DND-41 (cell line): ENCODE results near the gene ATP13A3.

Experiments used
- ATAC-seq: fragments of 200-7000 bp; cut with Tn5 transposase; 3 replicates; pipeline ENCODE4 v1.9.1; 2021; ENCODE audit warnings: low read depth; ENCODE audit not compliant: insufficient read depth
- DNase-seq: peaks from one replicate; pipeline ENCODE4 v3.0.0-alpha.2; 2020
- H2AFZ ChIP-seq: 2 replicates; pipeline ENCODE4 v1.6.0; 2012; ENCODE audit warnings: low read depth, low read length
- H3K27ac ChIP-seq: 2 replicates; pipeline ENCODE4 v1.5.1; 2012; ENCODE audit warnings: low read length, inconsistent platforms
- H3K27me3 ChIP-seq: fragments of 200-600 bp; sonication (generic); 2 replicates; pipeline ENCODE4 v1.6.0; 2012; ENCODE audit warnings: low read length, mild to moderate bottlenecking, inconsistent platforms; ENCODE audit not compliant: insufficient read depth, poor library complexity
- H3K36me3 ChIP-seq: 2 replicates; pipeline ENCODE4 v1.5.1; 2012; ENCODE audit warnings: low read length, inconsistent platforms; ENCODE audit not compliant: insufficient read depth
- H3K4me1 ChIP-seq: 2 replicates; pipeline ENCODE4 v1.5.1; 2012; ENCODE audit warnings: mild to moderate bottlenecking, low read length; ENCODE audit not compliant: insufficient read depth
- H3K4me2 ChIP-seq: 2 replicates; pipeline ENCODE4 v1.6.0; 2012; ENCODE audit warnings: mild to moderate bottlenecking, moderate library complexity, low read length, inconsistent platforms; ENCODE audit not compliant: insufficient read depth
- H3K4me3 ChIP-seq, 2 experiments: fragments of 200-600 bp in 1 of 2; shearing (Covaris generic) in 1 of 2; 2 replicates each; pipeline ENCODE4 v1.5.1; 2012 to 2016; ENCODE audit warnings: inconsistent platforms in 2 of 2, low read length in 2 of 2, mild to moderate bottlenecking in 2 of 2, low read depth in 1 of 2, moderate library complexity in 1 of 2
- H3K79me2 ChIP-seq: 2 replicates; pipeline ENCODE4 v1.6.0; 2012; ENCODE audit warnings: low read length, inconsistent platforms; ENCODE audit not compliant: insufficient read depth
- H3K9ac ChIP-seq: 2 replicates; pipeline ENCODE4 v1.6.0; 2012; ENCODE audit warnings: low read depth, mild to moderate bottlenecking, inconsistent platforms, low read length, moderate library complexity
- H3K9me3 ChIP-seq: 2 replicates; pipeline ENCODE4 v1.5.1; 2012; ENCODE audit warnings: low read length, moderate library complexity, mild to moderate bottlenecking, inconsistent platforms; ENCODE audit not compliant: insufficient read depth, severe bottlenecking
- H4K20me1 ChIP-seq: 2 replicates; pipeline ENCODE4 v1.6.0; 2012; ENCODE audit warnings: low read length; ENCODE audit not compliant: insufficient read depth
- EZH2 ChIP-seq: IDR thresholded peaks from 3 replicates; pipeline ENCODE4 v1.6.1; 2012; ENCODE audit warnings: borderline replicate concordance, low read depth, mild to moderate bottlenecking, moderate library complexity, low read length, inconsistent platforms; ENCODE audit not compliant: severe bottlenecking
- TF ChIP-seq, protein P1 (sequence below): IDR thresholded peaks from 2 replicates; pipeline ENCODE4 v1.5.1; 2012; ENCODE audit warnings: borderline replicate concordance, low read length, moderate library complexity, mild to moderate bottlenecking; ENCODE audit not compliant: poor library complexity, severe bottlenecking; ENCODE audit errors: extremely low read depth

The ATP13A3 gene

DNA sequence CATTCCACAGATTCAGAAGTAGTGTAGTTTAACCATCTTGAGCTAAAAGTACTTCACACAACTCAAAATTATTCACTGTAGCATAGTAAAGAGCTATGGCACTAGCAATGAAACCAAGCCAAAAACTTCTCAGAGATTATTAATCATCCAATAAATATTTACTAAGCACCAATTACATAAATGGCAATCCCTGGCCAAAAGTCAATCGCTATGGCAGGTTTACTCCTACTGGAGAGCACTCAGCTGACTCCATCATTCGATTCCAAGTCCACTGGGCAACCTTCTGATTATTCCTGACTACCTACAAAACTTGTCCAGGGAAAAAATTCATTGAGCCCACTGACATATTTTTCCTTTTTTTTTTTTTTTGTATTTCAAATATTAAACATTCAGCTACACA lies 23.9 kb downstream of the ATP13A3 start:
- DNase-seq (no peak), ATAC-seq (no peak)
- Histone ChIP-seq H3K4me3 (no peak overlapping the region), H3K27me3 (no peaks in the 10 kb centered on the region), H4K20me1 (peaks cover 30% of the 10 kb centered on the region), H3K4me1 (no peaks in the 10 kb centered on the region), H3K79me2 (peaks cover 69% of the 10 kb centered on the region), H3K9ac (no peak overlapping the region), H3K9me3 (no peaks in the 10 kb centered on the region), H3K4me2 (no peak overlapping the region), H3K36me3 (peaks cover 25% of the 10 kb centered on the region), H3K27ac (no peak overlapping the region), H2AFZ (no peak overlapping the region)
- no peak for TF ChIP-seq EZH2
- TF ChIP-seq, protein P1, sequence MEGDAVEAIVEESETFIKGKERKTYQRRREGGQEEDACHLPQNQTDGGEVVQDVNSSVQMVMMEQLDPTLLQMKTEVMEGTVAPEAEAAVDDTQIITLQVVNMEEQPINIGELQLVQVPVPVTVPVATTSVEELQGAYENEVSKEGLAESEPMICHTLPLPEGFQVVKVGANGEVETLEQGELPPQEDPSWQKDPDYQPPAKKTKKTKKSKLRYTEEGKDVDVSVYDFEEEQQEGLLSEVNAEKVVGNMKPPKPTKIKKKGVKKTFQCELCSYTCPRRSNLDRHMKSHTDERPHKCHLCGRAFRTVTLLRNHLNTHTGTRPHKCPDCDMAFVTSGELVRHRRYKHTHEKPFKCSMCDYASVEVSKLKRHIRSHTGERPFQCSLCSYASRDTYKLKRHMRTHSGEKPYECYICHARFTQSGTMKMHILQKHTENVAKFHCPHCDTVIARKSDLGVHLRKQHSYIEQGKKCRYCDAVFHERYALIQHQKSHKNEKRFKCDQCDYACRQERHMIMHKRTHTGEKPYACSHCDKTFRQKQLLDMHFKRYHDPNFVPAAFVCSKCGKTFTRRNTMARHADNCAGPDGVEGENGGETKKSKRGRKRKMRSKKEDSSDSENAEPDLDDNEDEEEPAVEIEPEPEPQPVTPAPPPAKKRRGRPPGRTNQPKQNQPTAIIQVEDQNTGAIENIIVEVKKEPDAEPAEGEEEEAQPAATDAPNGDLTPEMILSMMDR = no peak

DNA sequence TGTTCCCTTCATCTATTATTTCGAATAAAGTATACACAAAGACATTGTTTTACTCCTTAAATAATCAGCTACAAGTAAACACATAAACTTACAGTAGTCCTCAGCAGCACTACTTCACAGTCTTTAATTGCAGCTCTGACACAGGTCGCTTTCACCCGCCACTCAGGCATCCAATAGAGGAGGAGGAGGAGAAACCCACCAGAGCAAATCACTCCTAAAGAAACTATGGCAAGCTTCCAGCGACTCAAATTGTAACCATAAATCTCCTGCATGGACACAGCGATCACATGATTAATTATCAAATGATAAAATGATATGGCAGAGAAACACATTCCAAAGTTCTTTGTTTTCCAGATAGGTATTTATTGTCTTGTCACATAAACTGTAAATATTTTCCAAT lies 26.2 kb downstream of the ATP13A3 start:
- Histone ChIP-seq H3K27me3 (no peaks in the 10 kb centered on the region), H3K79me2 (peaks cover 45% of the 10 kb centered on the region), H3K9ac (no peak overlapping the region), H3K27ac (no peak overlapping the region), H3K4me3 (no peak overlapping the region), H4K20me1 (peaks cover 26% of the 10 kb centered on the region), H3K4me1 (no peaks in the 10 kb centered on the region), H3K36me3 (peaks cover 34% of the 10 kb centered on the region), H3K4me2 (no peak overlapping the region), H3K9me3 (no peaks in the 10 kb centered on the region), H2AFZ (no peak overlapping the region)
- DNase-seq = no peak
- TF ChIP-seq EZH2 = no peak
- TF ChIP-seq, protein P1 = no peak
- no peak for ATAC-seq

DNA sequence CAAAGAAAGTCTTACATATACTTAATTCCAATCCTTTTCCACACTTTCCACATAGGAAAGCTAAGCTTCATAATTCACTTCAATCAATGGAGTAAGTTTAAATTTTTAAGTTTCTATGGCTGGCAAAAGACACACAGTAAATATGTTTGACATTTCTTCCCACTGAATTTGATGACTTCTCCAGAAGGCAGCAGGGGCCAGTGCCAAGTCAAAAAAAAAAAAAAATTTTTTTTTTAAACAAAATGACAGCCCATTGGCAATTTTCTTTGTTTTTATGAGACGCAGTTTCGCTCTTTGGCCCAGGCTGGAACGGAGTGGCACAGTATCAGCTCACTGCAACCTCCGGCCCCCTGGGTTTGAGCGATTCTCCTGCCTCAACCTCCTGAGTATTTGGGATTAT lies 28.7 kb downstream of the ATP13A3 start:
- Histone ChIP-seq H3K9ac (no peak overlapping the region), H3K27ac (no peak overlapping the region), H4K20me1 (peaks cover 12% of the 10 kb centered on the region), H3K4me2 (no peak overlapping the region), H3K79me2 (peaks cover 22% of the 10 kb centered on the region), H3K9me3 (no peaks in the 10 kb centered on the region), H2AFZ (no peak overlapping the region), H3K27me3 (no peaks in the 10 kb centered on the region), H3K4me1 (no peaks in the 10 kb centered on the region), H3K36me3 (peaks cover 53% of the 10 kb centered on the region), H3K4me3 (no peak overlapping the region)
- ATAC-seq (no peak), DNase-seq (no peak)
- TF ChIP-seq, protein P1 = no peak
- no peak for TF ChIP-seq EZH2

DNA sequence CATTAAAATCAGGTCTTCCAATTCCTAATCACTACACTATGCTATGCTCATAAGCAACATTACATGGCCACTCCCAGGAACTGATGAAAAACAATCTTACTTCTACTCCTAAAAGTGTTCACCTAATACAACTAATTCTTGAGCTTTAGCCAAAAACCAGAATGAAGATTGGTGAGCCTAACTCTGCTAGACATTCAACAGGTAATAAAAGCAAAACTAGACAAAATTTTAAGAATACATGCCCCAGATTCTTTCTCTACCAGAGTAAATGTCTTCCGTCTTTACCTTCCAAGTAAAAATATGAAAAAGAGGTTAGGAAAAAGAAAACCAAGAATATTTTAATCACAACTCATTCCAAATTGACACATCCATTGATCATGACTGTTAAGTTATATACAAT lies 31.3 kb downstream of the ATP13A3 start:
- Histone ChIP-seq H2AFZ (no peak overlapping the region), H3K9ac (no peak overlapping the region), H3K36me3 (peaks cover 69% of the 10 kb centered on the region), H3K79me2 (peaks cover under 1% of the 10 kb centered on the region; the same call in 1 of the 2 replicates), H4K20me1 (no peaks in the 10 kb centered on the region; the same call in 1 of the 2 replicates), H3K27me3 (no peaks in the 10 kb centered on the region), H3K4me1 (no peaks in the 10 kb centered on the region), H3K4me2 (no peak overlapping the region), H3K4me3 (no peak overlapping the region), H3K9me3 (no peaks in the 10 kb centered on the region), H3K27ac (no peak overlapping the region)
- no peak for DNase-seq
- ATAC-seq = no peak
- TF ChIP-seq EZH2 = no peak
- TF ChIP-seq, protein P1 = no peak
